ENCODE measurements around the gene SEMA4D.

The SEMA4D gene

GRCh38 chr9:89380437-89381307, 117.2 kb downstream of the SEMA4D start:
- Histone ChIP-seq H3K9ac (no peak overlapping the region), H3K36me3 (ENCODE audit: insufficient read depth) (peaks cover 8% of the 10 kb centered on the region; the same call in 1 of the 2 replicates), H3K27ac (no peak overlapping the region), H3K79me2 (ENCODE audit: insufficient read depth, low read depth) (no peaks in the 10 kb centered on the region; the same call in 1 of the 2 replicates), H3K4me3 (IDR thresholded peaks at IDR 0.05; ENCODE audit: insufficient read depth, low read depth, low read length) (no peak overlapping the region), H3K4me1 (ENCODE audit: low read depth, poor library complexity, severe bottlenecking) (peaks cover 8% of the 10 kb centered on the region), H4K20me1 (ENCODE audit: insufficient read depth) (no peaks in the 10 kb centered on the region), H3K27me3 (ENCODE audit: insufficient read depth, low read depth) (no peaks in the 10 kb centered on the region), H2AFZ (ENCODE audit: low read depth) (no peak overlapping the region), H3K4me2 (no peak overlapping the region)
- TF ChIP-seq, protein P1, sequence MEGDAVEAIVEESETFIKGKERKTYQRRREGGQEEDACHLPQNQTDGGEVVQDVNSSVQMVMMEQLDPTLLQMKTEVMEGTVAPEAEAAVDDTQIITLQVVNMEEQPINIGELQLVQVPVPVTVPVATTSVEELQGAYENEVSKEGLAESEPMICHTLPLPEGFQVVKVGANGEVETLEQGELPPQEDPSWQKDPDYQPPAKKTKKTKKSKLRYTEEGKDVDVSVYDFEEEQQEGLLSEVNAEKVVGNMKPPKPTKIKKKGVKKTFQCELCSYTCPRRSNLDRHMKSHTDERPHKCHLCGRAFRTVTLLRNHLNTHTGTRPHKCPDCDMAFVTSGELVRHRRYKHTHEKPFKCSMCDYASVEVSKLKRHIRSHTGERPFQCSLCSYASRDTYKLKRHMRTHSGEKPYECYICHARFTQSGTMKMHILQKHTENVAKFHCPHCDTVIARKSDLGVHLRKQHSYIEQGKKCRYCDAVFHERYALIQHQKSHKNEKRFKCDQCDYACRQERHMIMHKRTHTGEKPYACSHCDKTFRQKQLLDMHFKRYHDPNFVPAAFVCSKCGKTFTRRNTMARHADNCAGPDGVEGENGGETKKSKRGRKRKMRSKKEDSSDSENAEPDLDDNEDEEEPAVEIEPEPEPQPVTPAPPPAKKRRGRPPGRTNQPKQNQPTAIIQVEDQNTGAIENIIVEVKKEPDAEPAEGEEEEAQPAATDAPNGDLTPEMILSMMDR (conservative IDR thresholded peaks at IDR 0.05; ENCODE audit: low read depth, low read length) = no peak

DNA sequence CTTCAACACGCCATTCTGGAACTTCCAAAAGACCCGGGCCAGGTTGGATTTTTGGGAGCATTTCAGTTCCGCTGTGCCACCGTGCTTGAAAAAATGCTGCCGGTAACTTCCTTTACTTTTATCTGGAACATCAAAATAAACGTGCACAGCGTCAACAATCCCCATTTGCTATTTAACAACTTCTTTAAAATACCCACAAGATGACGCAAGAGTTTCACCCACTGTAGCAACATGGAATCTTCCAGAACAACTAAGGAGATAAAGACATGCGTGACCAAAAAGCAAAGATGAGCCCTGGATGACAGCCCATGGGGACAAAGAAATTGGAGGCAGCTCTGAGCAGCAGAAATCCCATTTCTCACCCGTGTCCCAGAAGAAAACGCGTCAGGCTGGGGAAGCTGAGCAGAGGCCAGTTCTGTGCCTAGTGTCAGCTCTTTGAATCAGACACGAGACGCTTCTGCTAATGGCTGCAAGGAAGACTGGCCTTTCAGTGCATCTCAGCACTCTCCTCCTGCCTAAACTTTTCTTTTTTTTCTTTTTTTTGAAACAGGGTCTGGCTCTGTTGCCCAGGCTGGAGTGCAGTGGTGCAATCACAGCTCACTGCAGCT, 118.3 kb downstream of the SEMA4D start:
- Histone ChIP-seq H4K20me1 (ENCODE audit: insufficient read depth) (no peaks in the 10 kb centered on the region), H3K4me1 (ENCODE audit: low read depth, poor library complexity, severe bottlenecking) (peaks cover 10% of the 10 kb centered on the region), H3K4me3 (IDR thresholded peaks at IDR 0.05; ENCODE audit: insufficient read depth, low read depth, low read length) (no peak overlapping the region), H3K27me3 (ENCODE audit: insufficient read depth, low read depth) (no peaks in the 10 kb centered on the region), H2AFZ (ENCODE audit: low read depth) (no peak overlapping the region), H3K36me3 (ENCODE audit: insufficient read depth) (peaks cover 5% of the 10 kb centered on the region; the same call in 1 of the 2 replicates), H3K27ac (no peak overlapping the region), H3K79me2 (ENCODE audit: insufficient read depth, low read depth) (no peaks in the 10 kb centered on the region; the same call in 1 of the 2 replicates), H3K9ac (no peak overlapping the region), H3K4me2 (no peak overlapping the region)
- TF ChIP-seq, protein P1 (conservative IDR thresholded peaks at IDR 0.05; ENCODE audit: low read depth, low read length) = no peak

DNA sequence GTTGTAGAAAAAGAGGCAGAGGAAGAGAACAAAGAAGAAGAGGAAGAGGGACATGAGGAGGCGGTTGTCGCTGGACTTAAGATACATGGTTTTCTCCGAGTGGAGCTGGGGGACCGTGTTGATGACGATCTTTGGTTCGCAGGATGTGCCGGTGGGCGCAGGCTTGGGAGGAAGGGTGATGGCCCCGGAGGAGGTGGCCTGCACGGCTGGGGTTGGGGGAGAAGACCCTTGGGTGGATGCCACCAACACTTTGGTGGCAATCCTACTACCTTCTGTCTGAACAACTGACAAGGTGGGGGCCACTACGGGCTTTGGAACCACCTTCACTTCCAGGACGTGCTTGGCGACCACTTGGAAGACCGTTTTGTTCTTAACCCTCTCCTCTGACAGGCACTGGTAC, 118.9 kb downstream of the SEMA4D start:
- no peaks in the 10 kb centered on the region; the same call in 1 of the 2 replicates for H3K79me2 ChIP-seq (ENCODE audit: insufficient read depth, low read depth)
- H3K27ac ChIP-seq = no peak overlapping the region
- H3K4me2 ChIP-seq = no peak overlapping the region
- no peak overlapping the region for H3K9ac ChIP-seq
- H3K36me3 ChIP-seq (ENCODE audit: insufficient read depth) = peaks cover 5% of the 10 kb centered on the region; the same call in 1 of the 2 replicates
- H3K4me1 ChIP-seq (ENCODE audit: low read depth, poor library complexity, severe bottlenecking) = peaks cover 10% of the 10 kb centered on the region
- TF ChIP-seq, protein P1 (conservative IDR thresholded peaks at IDR 0.05; ENCODE audit: low read depth, low read length) = no peak
- no peaks in the 10 kb centered on the region for H3K27me3 ChIP-seq (ENCODE audit: insufficient read depth, low read depth)
- H3K4me3 ChIP-seq (IDR thresholded peaks at IDR 0.05; ENCODE audit: insufficient read depth, low read depth, low read length) = no peak overlapping the region
- no peaks in the 10 kb centered on the region for H4K20me1 ChIP-seq (ENCODE audit: insufficient read depth)
- H2AFZ ChIP-seq (ENCODE audit: low read depth) = no peak overlapping the region

- Histone ChIP-seq H3K79me2 (ENCODE audit: insufficient read depth, low read depth) (no peaks in the 10 kb centered on the region; the same call in 1 of the 2 replicates), H3K9ac (no peak overlapping the region), H3K4me1 (ENCODE audit: low read depth, poor library complexity, severe bottlenecking) (peaks cover 10% of the 10 kb centered on the region), H2AFZ (ENCODE audit: low read depth) (no peak overlapping the region), H3K36me3 (ENCODE audit: insufficient read depth) (peaks cover 5% of the 10 kb centered on the region; the same call in 1 of the 2 replicates), H4K20me1 (ENCODE audit: insufficient read depth) (no peaks in the 10 kb centered on the region), H3K4me2 (no peak overlapping the region), H3K27ac (no peak overlapping the region), H3K27me3 (ENCODE audit: insufficient read depth, low read depth) (no peaks in the 10 kb centered on the region), H3K4me3 (IDR thresholded peaks at IDR 0.05; ENCODE audit: insufficient read depth, low read depth, low read length) (no peak overlapping the region)
- TF ChIP-seq, protein P1 (conservative IDR thresholded peaks at IDR 0.05; ENCODE audit: low read depth, low read length) = no peak
These were observed 119.4 kb downstream of the SEMA4D start for GRCh38 chr9:89378541-89378940.

All from KMS-11 (cell line).